ENCODE measurements around the gene NMRAL1. TPM values are rescaled to one million over a fixed set of nuclear protein-coding genes. Genes with fewer than 3 reads are reported as not detected.

NMRAL1 gene
- total and polyA plus RNA-seq, 12 donors = 9.5 to 46.5 (median 30.0) TPM

- Histone ChIP-seq H3K27me3 (no peaks in the 10 kb centered on the region), H3K9me3 (no peaks in the 10 kb centered on the region), H3K4me1 (peaks cover 0 to 27% (median 21%) of the 10 kb centered on the region in 9 donors), H3K27ac (peak overlapping the region in 3 of 10 donors; percentile 97 to 99 (median 98)), H3K36me3 (peaks cover 0 to 37% (median 0%) of the 10 kb centered on the region in 9 donors), H3K4me3 (peak overlapping the region in 9 of 10 donors; percentile 69 to 97 (median 85))
- no peak for ATAC-seq
- WGBS, 2 donors = 84 to 92% methylated on average over 12 of the region's 12 CpGs
- intact Hi-C loops (cut with DNase I) = loop anchor here in 1 of 10 donors (5.0 kb wide), 1 partner anchor 50 kb away; the partner anchor contains the start of gene HMOX2
- TF ChIP-seq, protein P1, sequence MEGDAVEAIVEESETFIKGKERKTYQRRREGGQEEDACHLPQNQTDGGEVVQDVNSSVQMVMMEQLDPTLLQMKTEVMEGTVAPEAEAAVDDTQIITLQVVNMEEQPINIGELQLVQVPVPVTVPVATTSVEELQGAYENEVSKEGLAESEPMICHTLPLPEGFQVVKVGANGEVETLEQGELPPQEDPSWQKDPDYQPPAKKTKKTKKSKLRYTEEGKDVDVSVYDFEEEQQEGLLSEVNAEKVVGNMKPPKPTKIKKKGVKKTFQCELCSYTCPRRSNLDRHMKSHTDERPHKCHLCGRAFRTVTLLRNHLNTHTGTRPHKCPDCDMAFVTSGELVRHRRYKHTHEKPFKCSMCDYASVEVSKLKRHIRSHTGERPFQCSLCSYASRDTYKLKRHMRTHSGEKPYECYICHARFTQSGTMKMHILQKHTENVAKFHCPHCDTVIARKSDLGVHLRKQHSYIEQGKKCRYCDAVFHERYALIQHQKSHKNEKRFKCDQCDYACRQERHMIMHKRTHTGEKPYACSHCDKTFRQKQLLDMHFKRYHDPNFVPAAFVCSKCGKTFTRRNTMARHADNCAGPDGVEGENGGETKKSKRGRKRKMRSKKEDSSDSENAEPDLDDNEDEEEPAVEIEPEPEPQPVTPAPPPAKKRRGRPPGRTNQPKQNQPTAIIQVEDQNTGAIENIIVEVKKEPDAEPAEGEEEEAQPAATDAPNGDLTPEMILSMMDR (IDR thresholded peaks at IDR 0.05) = no peak
- DNase-seq = no peak
Measured at GRCh38 chr16:4426722-4427372, 47.6 kb downstream of the NMRAL1 start.

- no peak for DNase-seq
- Histone ChIP-seq H3K9me3 (no peaks in the 10 kb centered on the region), H3K4me3 (peak overlapping the region; percentile 69 to 97 (median 83)), H3K4me1 (peaks cover 0 to 29% (median 21%) of the 10 kb centered on the region in 9 donors), H3K27ac (peak overlapping the region; percentile 90 to 99 (median 96)), H3K27me3 (no peaks in the 10 kb centered on the region), H3K36me3 (peaks cover 0 to 30% (median 0%) of the 10 kb centered on the region in 9 donors)
- TF ChIP-seq, protein P1 (IDR thresholded peaks at IDR 0.05) = no peak
- ATAC-seq = peak in 4 of 8 donors; percentile 2 to 30 (median 7)
- 2 to 3% methylated on average over 31 of the region's 31 CpGs for WGBS, 2 donors
- intact Hi-C loops (cut with DNase I) = loop anchor here in 1 of 10 donors (5.0 kb wide), 1 partner anchor 51 kb away; the partner anchor contains the start of gene HMOX2
Measured at GRCh38 chr16:4426021-4426684, 48.3 kb downstream of the NMRAL1 start.

DNA sequence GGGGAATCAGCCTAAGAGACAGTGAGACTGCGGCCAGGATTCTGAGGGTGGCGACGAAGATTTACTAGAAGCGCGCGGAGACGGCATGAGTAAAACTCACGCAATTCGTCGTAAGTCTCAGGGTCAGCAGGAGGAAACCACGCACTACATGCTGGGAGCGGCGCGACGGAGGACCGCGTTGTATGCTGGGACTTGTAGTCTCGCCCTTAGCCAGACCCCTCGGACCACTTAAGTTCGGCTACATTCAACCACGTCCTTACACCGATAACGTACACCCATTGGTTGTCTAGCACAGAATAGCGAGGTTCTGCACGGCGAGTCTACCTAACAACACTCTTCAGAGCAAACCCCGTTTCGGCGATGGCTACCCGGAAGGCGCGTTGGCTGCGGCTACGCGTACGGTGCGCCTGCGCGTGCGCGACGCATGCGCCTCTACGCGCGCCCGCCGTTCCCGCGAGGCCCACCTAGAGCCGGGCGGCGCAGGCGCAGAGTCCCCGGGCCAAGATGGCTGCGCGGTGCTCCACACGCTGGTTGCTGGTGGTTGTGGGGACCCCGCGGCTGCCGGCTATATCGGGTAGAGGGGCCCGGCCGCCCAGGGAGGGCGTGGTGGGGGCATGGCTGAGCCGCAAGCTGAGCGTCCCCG lies 48.9 kb downstream of the NMRAL1 start, which contains the start of gene DNAJA3:
Gene DNAJA3, plus strand, starts transcription at position 491 of the 643 bp plus-strand sequence. Its CDS starts 14 bp downstream, at position 505.
- Histone ChIP-seq H3K4me3 (peak within 1 kb of the TSS; percentile 69 to 97 (median 83)), H3K9me3 (no peaks in the 10 kb centered on the region), H3K4me1 (peaks cover 0 to 36% (median 21%) of the 10 kb centered on the region in 9 donors), H3K27me3 (no peaks in the 10 kb centered on the region), H3K36me3 (peaks cover 0 to 23% (median 0%) of the 10 kb centered on the region in 9 donors), H3K27ac (peak within 1 kb of the TSS; percentile 90 to 99 (median 96))
- ATAC-seq (peak; percentile 97 to 99 (median 98)), DNase-seq (peak; percentile 90 to 93)
- WGBS, 2 donors = 0% methylated on average over 65 to 68 of the region's 68 CpGs
- TF ChIP-seq, protein P1 (IDR thresholded peaks at IDR 0.05) = peak in 1 of 9 donors; percentile 6
- intact Hi-C loops (cut with DNase I) = loop anchor here in 1 of 10 donors (5.0 kb wide), 1 partner anchor 52 kb away; the partner anchor contains the start of gene HMOX2

Measured in heart right ventricle (tissue), 16 donors.